Measurements from ENCODE around the gene CTSD.

DNA sequence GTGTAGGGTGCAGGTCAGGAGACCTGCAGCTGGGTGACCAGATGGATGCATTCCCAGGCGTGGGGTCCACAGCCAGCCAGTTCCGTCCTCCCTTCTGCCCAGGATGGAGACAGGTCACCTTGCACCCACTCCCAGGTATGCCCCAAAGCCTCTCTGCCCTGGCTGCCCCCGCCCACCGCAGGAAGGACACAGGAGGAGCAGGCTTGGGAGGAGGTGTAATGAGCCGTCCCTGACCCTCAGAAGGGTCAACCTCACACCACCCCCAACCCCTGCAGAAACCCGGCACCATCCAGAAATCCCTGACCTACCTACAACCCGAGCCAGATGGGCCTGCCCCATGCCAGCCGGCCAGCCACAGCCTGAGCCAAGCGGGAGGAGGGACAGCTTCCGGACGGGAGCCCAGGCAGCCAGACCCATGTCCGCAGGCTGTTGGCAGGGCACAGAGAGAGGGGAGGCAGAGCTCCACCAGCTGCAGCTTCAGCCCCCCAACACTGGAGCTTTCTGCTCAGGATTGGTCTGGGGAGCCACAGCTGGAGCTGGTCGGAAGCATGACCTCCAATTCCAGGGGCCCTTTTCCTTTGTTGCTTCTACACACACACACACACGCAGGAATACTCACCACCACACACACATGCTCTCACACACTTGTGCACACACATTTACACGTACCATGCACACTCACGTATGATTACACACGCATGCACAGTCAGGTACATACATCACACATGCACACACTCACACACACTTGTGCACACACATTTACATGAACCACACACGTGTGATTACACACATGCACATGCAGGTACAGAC lies 18.6 kb downstream of the CTSD start:
- TF ChIP-seq POLR2A (IDR thresholded peaks at IDR 0.05) = no peak
- TF ChIP-seq EP300 (IDR thresholded peaks at IDR 0.05) = no peak

Measured in stomach (tissue), 4 donors.